ENCODE data around the gene SLC38A10. TPM values are rescaled to one million over a fixed set of nuclear protein-coding genes. Genes with fewer than 3 reads are reported as not detected.

Gene SLC38A10
- total RNA-seq, 2 experiments from 2014 or later: 47.6 to 52.9 TPM

DNA sequence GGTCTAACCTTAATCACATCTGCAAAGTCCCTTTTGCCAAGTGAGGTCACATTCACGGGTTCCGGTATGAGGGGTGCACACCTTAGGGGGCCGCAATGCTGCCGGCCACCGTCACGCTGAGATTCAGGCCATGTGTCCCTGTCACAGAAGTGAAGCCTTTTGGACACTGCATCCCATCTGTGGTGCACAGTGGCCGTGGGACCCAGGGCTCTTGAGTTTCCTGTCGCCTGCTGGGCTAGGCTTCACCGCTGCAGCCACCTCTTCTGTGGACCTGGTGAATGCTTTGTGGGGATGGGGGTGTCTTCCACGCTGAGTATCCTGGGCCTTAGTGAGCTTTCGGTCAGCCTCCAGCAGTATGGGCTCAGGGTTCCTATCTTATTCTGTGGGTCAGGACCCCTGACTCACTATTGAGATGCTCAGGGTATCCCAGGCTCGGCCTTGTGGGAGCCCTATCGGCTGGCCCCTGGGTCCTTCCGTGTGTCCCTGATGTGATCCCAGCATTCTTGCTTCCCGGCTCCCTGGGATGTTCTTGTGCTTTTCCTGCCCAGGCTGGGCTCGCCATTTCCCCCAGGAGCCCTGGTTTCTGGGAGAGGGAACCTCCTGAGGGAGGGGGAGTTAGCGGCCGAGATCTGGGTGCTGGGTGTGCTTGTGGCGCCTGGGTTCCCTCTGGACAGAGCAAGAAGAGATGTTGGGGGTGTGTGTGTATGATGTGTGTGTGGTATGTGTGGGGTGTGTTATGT is 4.9 kb upstream of the SLC38A10 start:
- no peak overlapping the region for H3K4me3 Mint-ChIP-seq
- peaks cover 12% of the 10 kb centered on the region for H3K4me1 Mint-ChIP-seq
- CTCF ChIA-PET: no interaction called here
- H3K9me3 Mint-ChIP-seq (ENCODE audit: low read depth): no peaks in the 10 kb centered on the region
- POLR2A ChIA-PET: no interaction called here
- no peaks in the 10 kb centered on the region for H3K36me3 Mint-ChIP-seq (ENCODE audit: low read depth)
- H3K27me3 Mint-ChIP-seq: no peaks in the 10 kb centered on the region
- intact Hi-C loops (cut with DNase I, micrococcal nuclease): loop anchor here (5.0 kb wide), 4 partner anchors 48 to 412 kb away; partner anchors contain the start of genes FAAP100 (in 1 of the 2) and SLC25A10 (in 1 of the 2)
- H3K27ac Mint-ChIP-seq: no peak overlapping the region
- DNase-seq (no peak), ATAC-seq (no peak)

DNA sequence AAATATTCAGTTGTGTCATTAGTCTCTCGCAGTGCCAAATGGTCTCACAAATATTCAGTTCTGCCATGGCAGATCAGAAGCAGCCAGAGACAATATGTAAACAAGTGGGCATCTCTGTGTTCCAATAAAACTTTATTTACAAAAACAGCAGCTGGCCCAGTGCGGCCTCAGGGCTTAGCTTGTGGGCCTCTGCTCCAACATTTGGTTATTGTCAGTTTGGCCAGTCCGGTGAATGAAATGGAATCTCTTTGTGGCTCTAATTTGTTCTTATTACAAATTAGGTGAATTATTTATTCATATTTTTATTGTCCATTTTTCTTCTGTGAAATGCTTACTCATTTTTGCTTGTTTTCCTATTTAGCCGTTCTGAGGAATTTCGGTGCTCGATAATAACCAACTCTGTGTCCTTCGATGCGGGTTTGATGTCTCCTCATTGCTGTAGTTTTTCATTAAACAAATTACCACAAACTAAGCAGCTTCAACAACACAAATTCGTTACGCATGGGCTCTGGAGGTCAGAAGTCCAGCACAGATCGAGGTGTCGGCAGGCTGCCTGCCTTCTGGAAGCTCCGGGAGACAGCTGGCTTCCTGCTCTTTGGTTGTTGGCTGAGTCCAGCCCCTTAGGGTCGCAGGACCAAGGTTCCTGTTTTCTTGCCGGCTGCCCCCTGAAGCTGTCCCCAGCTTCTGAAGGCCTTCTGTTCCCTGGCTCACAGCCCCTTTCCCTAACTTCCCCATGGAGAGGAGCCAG is 4.1 kb upstream of the SLC38A10 start:
- ChIA-PET CTCF (no interaction called here), POLR2A (no interaction called here)
- intact Hi-C loops (cut with DNase I, micrococcal nuclease): loop anchor here (5.0 kb wide), 4 partner anchors 47 to 413 kb away; partner anchors contain the start of genes FAAP100 (in 1 of the 2) and SLC25A10 (in 1 of the 2)
- DNase-seq (no peak), ATAC-seq (no peak)
- peaks cover 3% of the 10 kb centered on the region for H3K36me3 Mint-ChIP-seq (ENCODE audit: low read depth)
- H3K27ac Mint-ChIP-seq: no peak overlapping the region
- H3K4me1 Mint-ChIP-seq: peaks cover 15% of the 10 kb centered on the region
- no peak overlapping the region for H3K4me3 Mint-ChIP-seq
- H3K27me3 Mint-ChIP-seq: no peaks in the 10 kb centered on the region
- no peaks in the 10 kb centered on the region for H3K9me3 Mint-ChIP-seq (ENCODE audit: low read depth)

DNA sequence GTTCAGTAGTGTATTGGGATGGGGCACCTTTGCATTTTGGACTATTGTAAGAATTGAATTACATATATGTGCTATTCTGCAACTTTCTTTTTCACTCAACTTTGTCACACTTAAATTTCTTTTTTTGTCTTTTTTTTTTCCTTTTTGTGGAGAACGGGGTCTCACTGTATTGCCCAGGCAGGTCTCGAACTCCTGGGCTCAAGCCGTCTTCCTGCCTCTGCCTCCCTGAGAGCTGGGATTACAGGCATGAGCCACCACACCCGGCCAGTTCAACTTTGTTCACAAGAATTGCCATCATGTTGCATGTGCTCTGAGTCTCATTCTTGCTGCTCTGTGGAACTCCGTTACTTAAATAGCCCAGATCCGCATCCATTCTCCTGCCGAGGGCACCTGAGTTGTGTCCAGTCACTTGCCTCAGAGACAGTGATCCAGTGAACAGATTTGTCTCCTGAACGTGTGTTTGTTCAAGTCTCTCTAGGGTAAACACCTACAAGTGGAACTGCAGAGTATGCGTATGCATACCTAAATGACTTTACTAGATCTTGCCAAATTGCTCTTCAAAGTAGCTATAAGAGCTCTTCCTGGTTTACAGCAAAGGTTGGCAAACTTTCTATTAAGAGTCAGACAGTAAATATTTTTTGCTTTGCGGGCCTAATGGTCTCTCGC is 3.4 kb upstream of the SLC38A10 start:
- Mint-ChIP-seq H3K36me3 (ENCODE audit: low read depth) (peaks cover 9% of the 10 kb centered on the region), H3K27ac (no peak overlapping the region), H3K9me3 (ENCODE audit: low read depth) (no peaks in the 10 kb centered on the region), H3K27me3 (no peaks in the 10 kb centered on the region), H3K4me1 (peaks cover 21% of the 10 kb centered on the region), H3K4me3 (no peak overlapping the region)
- DNase-seq: no peak
- CTCF ChIA-PET: no interaction called here
- intact Hi-C loops (cut with DNase I, micrococcal nuclease): loop anchor here (5.0 kb wide), 4 partner anchors 46 to 414 kb away; partner anchors contain the start of genes FAAP100 (in 1 of the 2) and SLC25A10 (in 1 of the 2)
- ATAC-seq: no peak
- POLR2A ChIA-PET: no interaction called here

DNA sequence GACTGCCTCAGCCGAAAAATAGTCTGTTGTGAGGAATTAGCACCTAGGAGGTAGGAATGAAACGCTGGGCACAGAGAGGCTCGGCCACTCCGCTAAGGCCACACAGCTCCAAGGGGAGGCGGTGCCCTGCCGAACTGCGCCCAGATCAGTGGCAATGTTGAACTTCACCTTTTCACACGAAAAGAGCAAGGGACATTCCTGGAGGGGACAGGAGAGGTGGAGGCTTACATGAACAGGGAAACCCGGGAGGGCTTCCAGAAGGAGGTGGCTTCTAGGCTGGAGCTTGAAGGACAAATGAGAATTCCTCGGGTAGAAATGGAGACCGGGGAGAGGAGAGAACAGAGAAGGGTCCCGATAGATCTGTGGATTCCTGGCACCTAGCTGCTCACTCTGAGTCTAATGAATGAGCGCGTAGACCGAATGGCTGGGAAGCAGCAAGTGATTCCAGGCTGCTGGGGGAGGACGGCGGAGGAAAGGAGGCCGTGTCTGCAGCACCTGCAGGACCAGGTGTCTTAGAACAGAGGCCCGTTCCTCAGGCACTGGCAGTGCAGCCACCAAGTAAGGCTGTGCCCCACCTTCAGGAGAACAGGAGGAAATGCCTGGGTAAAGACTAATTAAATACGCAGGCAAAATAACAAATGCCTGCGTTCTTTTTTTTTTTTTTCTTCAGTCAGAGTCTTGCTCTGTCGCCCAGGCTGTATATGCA is 722 bp upstream of the SLC38A10 start:
- peak overlapping the region; percentile 96 for H3K27ac Mint-ChIP-seq
- CTCF ChIA-PET: interaction anchor here (1.0 to 2.5 kb wide), 5 partner anchors 27 to 367 kb away, joined by 3 to 8 read pairs (median 3); no protein-coding TSS in a partner anchor
- DNase-seq: peak; percentile 71
- H3K4me1 Mint-ChIP-seq: peaks cover 36% of the 10 kb centered on the region
- ATAC-seq: peak; percentile 60
- H3K27me3 Mint-ChIP-seq: no peaks in the 10 kb centered on the region
- POLR2A ChIA-PET: no interaction called here
- peaks cover 10% of the 10 kb centered on the region for H3K36me3 Mint-ChIP-seq (ENCODE audit: low read depth)
- intact Hi-C loops (cut with DNase I, micrococcal nuclease): loop anchor here (1.0 to 5.0 kb wide), 16 partner anchors 11 to 802 kb away; partner anchors contain the start of genes FAAP100 (in 2 of the 2), BAHCC1 (in 1 of the 2), FASN (in 1 of the 2) and MCRIP1 (in 1 of the 2)
- no peaks in the 10 kb centered on the region for H3K9me3 Mint-ChIP-seq (ENCODE audit: low read depth)
- peak overlapping the region; percentile 89 for H3K4me3 Mint-ChIP-seq

DNA sequence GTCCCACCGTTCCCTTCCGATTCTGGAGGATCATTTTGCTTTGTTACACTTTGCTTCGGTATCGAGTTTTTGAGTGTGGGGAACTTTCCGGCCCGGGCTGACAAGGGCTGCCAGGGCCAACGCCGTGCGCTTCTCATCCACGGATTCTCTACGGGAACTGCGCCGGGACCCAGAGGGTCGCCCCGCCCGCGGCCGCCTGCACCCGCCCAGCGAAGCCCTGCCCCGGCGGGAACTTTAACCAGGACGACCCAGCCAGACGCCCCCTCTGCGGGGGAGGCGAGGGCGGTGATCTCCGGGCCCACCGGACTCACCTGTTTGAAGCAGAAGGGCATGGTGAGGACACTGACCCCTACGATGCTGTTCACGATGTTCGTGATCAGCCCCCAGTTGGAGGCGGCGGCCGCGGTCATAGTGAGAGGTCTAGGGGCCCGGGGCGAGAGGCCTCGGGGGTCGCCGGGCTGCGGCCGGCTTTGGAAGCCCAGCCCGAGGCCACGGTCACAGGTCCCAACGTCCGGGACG is 536 bp downstream of the SLC38A10 start:
- peak overlapping the region; percentile 75 for H3K27ac Mint-ChIP-seq
- peak; percentile 44 for DNase-seq
- peak overlapping the region; percentile 89 for H3K4me3 Mint-ChIP-seq
- intact Hi-C loops (cut with DNase I, micrococcal nuclease): loop anchor here (1.0 to 5.0 kb wide), 15 partner anchors 9 to 804 kb away; partner anchors contain the start of genes FAAP100 (in 2 of the 2), BAHCC1 (in 1 of the 2), FASN (in 1 of the 2) and MCRIP1 (in 1 of the 2)
- peaks cover 36% of the 10 kb centered on the region for H3K4me1 Mint-ChIP-seq
- POLR2A ChIA-PET: no interaction called here
- H3K36me3 Mint-ChIP-seq (ENCODE audit: low read depth): peaks cover 15% of the 10 kb centered on the region
- H3K9me3 Mint-ChIP-seq (ENCODE audit: low read depth): no peaks in the 10 kb centered on the region
- ATAC-seq: no peak
- no peaks in the 10 kb centered on the region for H3K27me3 Mint-ChIP-seq
- CTCF ChIA-PET: interaction anchor here (0.6 to 2.5 kb wide), 3 partner anchors 42 to 1751 kb away, joined by 3 to 8 read pairs (median 3); no protein-coding TSS in a partner anchor

DNA sequence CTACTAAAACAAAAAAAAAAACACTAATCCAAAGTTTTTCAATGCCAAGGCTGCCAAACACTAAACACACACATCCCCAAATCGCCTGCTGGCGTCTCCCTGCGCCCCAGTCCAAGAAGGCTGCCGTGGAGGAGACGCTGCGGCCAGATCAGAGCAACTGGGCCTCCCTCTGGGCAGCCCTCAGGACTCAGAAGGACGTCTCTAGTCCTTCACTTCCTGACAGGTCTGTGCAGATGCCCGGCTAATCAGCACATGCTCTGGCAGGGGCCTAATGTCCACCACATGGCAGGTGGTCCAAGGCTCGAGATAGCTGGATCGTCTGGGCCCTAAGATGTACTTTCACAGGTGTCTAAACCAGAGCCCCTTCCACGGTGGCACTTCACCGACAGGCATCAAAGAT is 2.7 kb downstream of the SLC38A10 start:
- Mint-ChIP-seq H3K4me3 (no peak overlapping the region), H3K27ac (no peak overlapping the region), H3K36me3 (ENCODE audit: low read depth) (peaks cover 24% of the 10 kb centered on the region), H3K27me3 (no peaks in the 10 kb centered on the region), H3K9me3 (ENCODE audit: low read depth) (no peaks in the 10 kb centered on the region), H3K4me1 (peaks cover 45% of the 10 kb centered on the region)
- DNase-seq (no peak), ATAC-seq (no peak)
- POLR2A ChIA-PET: no interaction called here
- CTCF ChIA-PET: interaction anchor here (0.5 to 1.2 kb wide), 13 partner anchors 11 to 240 kb away, joined by 3 to 7 read pairs (median 3); no protein-coding TSS in a partner anchor
- intact Hi-C loops (cut with DNase I, micrococcal nuclease): no loop called here

DNA sequence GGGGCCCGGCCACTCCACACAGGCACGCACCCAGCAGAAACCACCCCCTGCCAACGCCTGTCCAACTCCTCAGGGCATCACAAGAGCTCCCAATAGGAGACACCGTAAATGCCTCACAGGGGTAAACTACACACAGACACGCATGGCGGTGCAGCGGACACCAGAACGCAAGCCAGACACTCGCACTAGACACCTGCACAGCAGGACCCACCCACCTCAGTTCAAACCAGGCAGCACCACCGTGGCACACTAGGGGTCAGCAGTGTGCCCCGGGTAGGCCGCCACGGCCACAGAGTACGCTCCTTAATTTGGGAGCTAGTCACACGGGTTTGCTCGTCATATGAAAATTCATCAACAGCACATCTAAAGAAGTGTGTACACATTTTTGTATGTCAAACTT is 3.4 kb downstream of the SLC38A10 start:
- H3K9me3 Mint-ChIP-seq (ENCODE audit: low read depth): no peaks in the 10 kb centered on the region
- POLR2A ChIA-PET: no interaction called here
- no peaks in the 10 kb centered on the region for H3K27me3 Mint-ChIP-seq
- CTCF ChIA-PET: interaction anchor here (0.5 to 1.2 kb wide), 16 partner anchors 12 to 241 kb away, joined by 3 to 7 read pairs (median 3); no protein-coding TSS in a partner anchor
- H3K27ac Mint-ChIP-seq: no peak overlapping the region
- ATAC-seq (peak; percentile 69), DNase-seq (peak; percentile 87)
- no peak overlapping the region for H3K4me3 Mint-ChIP-seq
- H3K4me1 Mint-ChIP-seq: peaks cover 50% of the 10 kb centered on the region
- peaks cover 26% of the 10 kb centered on the region for H3K36me3 Mint-ChIP-seq (ENCODE audit: low read depth)
- intact Hi-C loops (cut with DNase I, micrococcal nuclease): no loop called here

DNA sequence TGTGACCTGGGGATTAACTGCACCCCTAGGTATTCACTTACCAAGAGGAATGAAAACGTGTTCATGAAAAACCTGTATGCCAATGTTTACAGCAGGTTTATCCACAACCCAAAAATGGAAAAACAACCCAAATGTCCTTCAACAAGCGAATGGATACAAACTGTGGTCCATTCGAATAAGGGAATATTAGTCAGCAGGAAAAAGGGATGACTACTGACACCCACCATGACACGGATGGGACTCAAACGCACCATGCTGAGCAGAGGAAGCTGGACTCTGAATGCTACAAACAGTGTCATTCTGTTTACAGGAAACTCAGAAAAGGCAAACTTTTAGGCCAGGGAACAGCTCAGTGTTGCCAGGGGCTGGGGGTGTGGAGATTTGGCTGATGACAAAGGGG is 4.9 kb downstream of the SLC38A10 start:
- ChIA-PET CTCF (interaction anchor here (0.6 to 0.7 kb wide), 2 partner anchors 11 to 113 kb away, joined by 3 read pairs; no protein-coding TSS in a partner anchor), POLR2A (interaction anchor here (0.6 kb wide), 1 partner anchor 42 kb away, joined by 4 read pairs; no protein-coding TSS in a partner anchor)
- H3K27me3 Mint-ChIP-seq: no peaks in the 10 kb centered on the region
- no peak for ATAC-seq
- no peak for DNase-seq
- H3K36me3 Mint-ChIP-seq (ENCODE audit: low read depth): peaks cover 26% of the 10 kb centered on the region
- peaks cover 51% of the 10 kb centered on the region for H3K4me1 Mint-ChIP-seq
- no peak overlapping the region for H3K27ac Mint-ChIP-seq
- no peak overlapping the region for H3K4me3 Mint-ChIP-seq
- intact Hi-C loops (cut with DNase I, micrococcal nuclease): no loop called here
- H3K9me3 Mint-ChIP-seq (ENCODE audit: low read depth): no peaks in the 10 kb centered on the region

DNA sequence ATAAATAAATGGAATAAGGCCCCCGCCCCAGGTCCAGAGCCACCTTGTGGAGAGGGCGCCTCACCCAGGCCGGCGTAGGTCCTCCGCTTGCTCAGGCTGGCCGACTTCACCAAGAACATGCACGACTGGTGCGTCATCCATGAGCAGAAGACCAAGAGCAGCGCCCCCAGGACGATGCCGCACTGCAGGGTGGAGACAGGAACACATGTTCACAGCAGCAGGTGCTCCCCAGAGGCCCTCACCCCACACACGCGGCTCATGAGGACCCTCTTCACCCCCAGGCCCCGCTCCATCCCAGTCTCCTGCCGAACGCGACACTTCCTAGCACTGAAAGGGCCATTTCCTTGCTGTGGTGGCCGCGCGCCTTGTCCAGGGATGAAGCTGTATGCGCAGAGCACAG is 5.5 kb downstream of the SLC38A10 start:
- no peaks in the 10 kb centered on the region for H3K9me3 Mint-ChIP-seq (ENCODE audit: low read depth)
- no peak overlapping the region for H3K4me3 Mint-ChIP-seq
- no peaks in the 10 kb centered on the region for H3K27me3 Mint-ChIP-seq
- DNase-seq (no peak), ATAC-seq (no peak)
- no peak overlapping the region for H3K27ac Mint-ChIP-seq
- POLR2A ChIA-PET: no interaction called here
- H3K4me1 Mint-ChIP-seq: peaks cover 56% of the 10 kb centered on the region
- H3K36me3 Mint-ChIP-seq (ENCODE audit: low read depth): peaks cover 29% of the 10 kb centered on the region
- CTCF ChIA-PET: interaction anchor here (0.7 kb wide), 1 partner anchor 113 kb away, joined by 3 read pairs; no protein-coding TSS in a partner anchor
- intact Hi-C loops (cut with DNase I, micrococcal nuclease): no loop called here

DNA sequence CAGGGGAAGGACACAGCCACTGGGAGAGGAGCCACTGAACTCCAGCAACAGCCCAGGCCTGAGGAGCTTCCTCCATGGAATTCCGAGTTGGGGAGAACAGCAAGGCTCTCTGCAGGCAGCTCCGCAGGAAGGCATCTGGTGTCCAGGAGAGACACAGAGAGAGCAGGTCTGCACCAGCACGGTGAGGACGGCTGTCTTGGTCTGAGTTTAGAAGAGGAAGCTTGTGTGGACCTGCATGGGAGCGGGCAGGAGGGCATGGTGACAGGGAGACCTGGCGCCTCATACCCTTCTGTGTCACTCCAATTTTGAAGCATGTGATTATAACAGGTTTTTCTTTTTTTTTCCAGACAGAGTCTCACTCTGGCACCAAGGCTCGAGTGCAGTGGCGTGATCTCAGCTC is 6.4 kb downstream of the SLC38A10 start:
- intact Hi-C loops (cut with DNase I, micrococcal nuclease): no loop called here
- no peaks in the 10 kb centered on the region for H3K9me3 Mint-ChIP-seq (ENCODE audit: low read depth)
- H3K36me3 Mint-ChIP-seq (ENCODE audit: low read depth): peaks cover 25% of the 10 kb centered on the region
- peaks cover 51% of the 10 kb centered on the region for H3K4me1 Mint-ChIP-seq
- peak overlapping the region; percentile 42 for H3K27ac Mint-ChIP-seq
- H3K27me3 Mint-ChIP-seq: no peaks in the 10 kb centered on the region
- ATAC-seq (no peak), DNase-seq (no peak)
- ChIA-PET CTCF (no interaction called here), POLR2A (no interaction called here)
- no peak overlapping the region for H3K4me3 Mint-ChIP-seq
